Breast epithelium (tissue), 4 donors: ENCODE data around the gene GIPC3. TPM values are rescaled to one million over a fixed set of nuclear protein-coding genes. Genes with fewer than 3 reads are reported as not detected.

ENCODE experiments used
- DNase-seq, 2 donors: peaks; one replicate each; pipeline ENCODE4 v3.0.0-alpha.2; 2019; ENCODE audit warnings: low spot score in 2 of 2
- H3K27ac ChIP-seq, 2 donors: fragments of 200-600 bp; sonication (generic) in 1 of 2; one replicate each; pipeline ENCODE4 v1.5.1; 2016 to 2019; ENCODE audit warnings: mild to moderate bottlenecking in 1 of 2
- H3K27me3 ChIP-seq, 2 donors: fragments of 200-600 bp; sonication (generic) in 1 of 2; one replicate each; pipeline versions ENCODE4 v1.5.1 to v1.6.0; 2017 to 2019; ENCODE audit warnings: control low read depth in 1 of 2, mild to moderate bottlenecking in 1 of 2
- H3K36me3 ChIP-seq: fragments of 200-600 bp; one replicate; pipeline ENCODE4 v1.5.1; 2019
- H3K4me1 ChIP-seq, 2 donors: fragments of 200-600 bp; sonication (generic); one replicate each; pipeline ENCODE4 v1.5.1; 2016 to 2019; ENCODE audit warnings: control low read depth in 1 of 2
- H3K4me3 ChIP-seq, 3 donors: fragments of 200-600 bp; sonication (generic); 1 replicate in 2 of 3; 2 replicates in 1 of 3; pipeline ENCODE4 v1.5.1; 2016 to 2019; ENCODE audit warnings: mild to moderate bottlenecking in 3 of 3, moderate library complexity in 2 of 3
- H3K9me3 ChIP-seq, 2 donors: fragments of 200-600 bp; sonication (generic) in 1 of 2; one replicate each; pipeline ENCODE4 v1.5.1; 2016 to 2019; ENCODE audit warnings: control low read depth in 1 of 2
- CTCF ChIP-seq, 3 donors: fragments of 450-650 bp; IDR thresholded peaks; one replicate each; pipeline ENCODE4 v1.5.1; 2016 to 2017; ENCODE audit warnings: antibody characterized with exemption in 3 of 3, mild to moderate bottlenecking in 3 of 3, moderate library complexity in 3 of 3
- POLR2A ChIP-seq: fragments of 450-650 bp; IDR thresholded peaks from one replicate; pipeline ENCODE4 v1.6.1; 2016; ENCODE audit warnings: antibody characterized with exemption, mild to moderate bottlenecking, moderate library complexity
- POLR2AphosphoS5 ChIP-seq, 3 donors: sonication (generic); formaldehyde crosslinking; IDR thresholded peaks; one replicate each; pipeline ENCODE4 v1.6.1; 2017; ENCODE audit warnings: antibody characterized with exemption in 3 of 3
- intact Hi-C: fragments of 100-400 bp; cut with DNase I; formaldehyde crosslinking; loops from one replicate; pipeline ENCODE4 v1.15.1; 2023; ENCODE audit warnings: low total_unique reads
- total RNA-seq, 3 donors: library from RNA; depleted of rRNA; stranded (reverse); fragments of >200 nt; gene quantifications; one replicate each; pipeline ENCODE4 v1.1.0, GENCODE V29; 2016

GIPC3 gene
- total RNA-seq, 3 donors from 2014 or later: 0.29 to 0.66 (median 0.64) TPM

GRCh38 chr19:3570606-3571011, 14.7 kb upstream of the GIPC3 start:
- Histone ChIP-seq H3K4me1 (no peaks in the 10 kb centered on the region), H3K4me3 (no peak overlapping the region), H3K27ac (peak overlapping the region; percentile 64 to 76), H3K36me3 (no peaks in the 10 kb centered on the region), H3K9me3 (no peaks in the 10 kb centered on the region), H3K27me3 (no peaks in the 10 kb centered on the region)
- peak in 1 of 2 donors; percentile 86 for DNase-seq
- TF ChIP-seq CTCF (IDR thresholded peaks at IDR 0.05) (no peak), POLR2AphosphoS5 (IDR thresholded peaks at IDR 0.05) (peak in 1 of 3 donors; percentile 28)
- intact Hi-C loops: no loop called here

- no peaks in the 10 kb centered on the region for H3K27me3 ChIP-seq
- H3K4me3 ChIP-seq: peak overlapping the region; percentile 90 to 96 (median 95)
- H3K27ac ChIP-seq: peak overlapping the region; percentile 76 to 92
- no peaks in the 10 kb centered on the region for H3K36me3 ChIP-seq
- no peaks in the 10 kb centered on the region for H3K9me3 ChIP-seq
- intact Hi-C loops: no loop called here
- no peaks in the 10 kb centered on the region for H3K4me1 ChIP-seq
- TF ChIP-seq POLR2AphosphoS5 (IDR thresholded peaks at IDR 0.05): peak in 1 of 3 donors; percentile 50
- TF ChIP-seq POLR2A: no peak
- DNase-seq: peak; percentile 100
Measured at GRCh38 chr19:3572132-3572854, 13.0 kb upstream of the GIPC3 start.

GRCh38 chr19:3572855-3573161, 12.5 kb upstream of the GIPC3 start, which contains the start of gene HMG20B:
Gene HMG20B, plus strand, starts transcription at chr19:3572944. Its CDS starts 366 bp downstream, at chr19:3573310.
- Histone ChIP-seq H3K4me1 (no peaks in the 10 kb centered on the region), H3K36me3 (no peaks in the 10 kb centered on the region), H3K27me3 (no peaks in the 10 kb centered on the region), H3K4me3 (peak within 1 kb of the TSS; percentile 90 to 96 (median 95)), H3K27ac (peak within 1 kb of the TSS; percentile 89 to 92), H3K9me3 (no peaks in the 10 kb centered on the region)
- intact Hi-C loops: no loop called here
- TF ChIP-seq POLR2A (peak; percentile 13), CTCF (IDR thresholded peaks at IDR 0.05) (no peak), POLR2AphosphoS5 (IDR thresholded peaks at IDR 0.05) (no peak)
- DNase-seq: no peak

GRCh38 chr19:3573162-3573857, 12.0 kb upstream of the GIPC3 start:
- Histone ChIP-seq H3K9me3 (no peaks in the 10 kb centered on the region), H3K27me3 (no peaks in the 10 kb centered on the region), H3K4me1 (no peaks in the 10 kb centered on the region), H3K36me3 (no peaks in the 10 kb centered on the region), H3K27ac (peak overlapping the region; percentile 89 to 92), H3K4me3 (peak overlapping the region; percentile 90 to 96 (median 95))
- no peak for DNase-seq
- TF ChIP-seq CTCF (IDR thresholded peaks at IDR 0.05) (no peak), POLR2A (peak; percentile 6)
- intact Hi-C loops: no loop called here

GRCh38 chr19:3573858-3574637, 11.2 kb upstream of the GIPC3 start:
- Histone ChIP-seq H3K27ac (peak overlapping the region; percentile 44 to 89), H3K36me3 (no peaks in the 10 kb centered on the region), H3K4me3 (peak overlapping the region; percentile 90 to 96 (median 95)), H3K4me1 (no peaks in the 10 kb centered on the region), H3K27me3 (no peaks in the 10 kb centered on the region), H3K9me3 (no peaks in the 10 kb centered on the region)
- DNase-seq: peak; percentile 81 to 94
- no peak for TF ChIP-seq CTCF (IDR thresholded peaks at IDR 0.05)
- intact Hi-C loops: no loop called here
